Muscle layer of colon (tissue), 2 donors: ENCODE measurements around the gene CROCC2.
A peak's percentile ranks its signal among the peaks of the same experiment; 100 is the strongest.

Experiments used
- H3K27ac ChIP-seq: one replicate; pipeline ENCODE4 v1.7.0; 2013; ENCODE audit warnings: low read depth, mild to moderate bottlenecking, low read length, moderate library complexity
- H3K27me3 ChIP-seq, 2 donors: one replicate each; pipeline ENCODE4 v1.7.0; 2013; ENCODE audit warnings: low read length in 2 of 2, mild to moderate bottlenecking in 2 of 2; ENCODE audit not compliant: insufficient read depth in 2 of 2, control insufficient read depth in 1 of 2
- H3K36me3 ChIP-seq: one replicate; pipeline ENCODE4 v1.7.0; 2013; ENCODE audit warnings: mild to moderate bottlenecking, low read length; ENCODE audit not compliant: insufficient read depth
- H3K4me1 ChIP-seq: one replicate; pipeline ENCODE4 v1.7.0; 2013; ENCODE audit warnings: mild to moderate bottlenecking, low read length; ENCODE audit not compliant: insufficient read depth
- H3K4me3 ChIP-seq, 2 donors: one replicate each; pipeline ENCODE4 v1.7.0; 2013; ENCODE audit warnings: low read length in 2 of 2, low read depth in 1 of 2, mild to moderate bottlenecking in 1 of 2, moderate library complexity in 1 of 2
- H3K9ac ChIP-seq: one replicate; pipeline ENCODE4 v1.7.0; 2013; ENCODE audit warnings: low read length
- H3K9me3 ChIP-seq: one replicate; pipeline ENCODE4 v1.7.0; 2013; ENCODE audit warnings: mild to moderate bottlenecking, low read length
- donor health status: abdominal sarcoma.
- donor health status: Adenocarcinoma of cecum.

The CROCC2 gene

DNA sequence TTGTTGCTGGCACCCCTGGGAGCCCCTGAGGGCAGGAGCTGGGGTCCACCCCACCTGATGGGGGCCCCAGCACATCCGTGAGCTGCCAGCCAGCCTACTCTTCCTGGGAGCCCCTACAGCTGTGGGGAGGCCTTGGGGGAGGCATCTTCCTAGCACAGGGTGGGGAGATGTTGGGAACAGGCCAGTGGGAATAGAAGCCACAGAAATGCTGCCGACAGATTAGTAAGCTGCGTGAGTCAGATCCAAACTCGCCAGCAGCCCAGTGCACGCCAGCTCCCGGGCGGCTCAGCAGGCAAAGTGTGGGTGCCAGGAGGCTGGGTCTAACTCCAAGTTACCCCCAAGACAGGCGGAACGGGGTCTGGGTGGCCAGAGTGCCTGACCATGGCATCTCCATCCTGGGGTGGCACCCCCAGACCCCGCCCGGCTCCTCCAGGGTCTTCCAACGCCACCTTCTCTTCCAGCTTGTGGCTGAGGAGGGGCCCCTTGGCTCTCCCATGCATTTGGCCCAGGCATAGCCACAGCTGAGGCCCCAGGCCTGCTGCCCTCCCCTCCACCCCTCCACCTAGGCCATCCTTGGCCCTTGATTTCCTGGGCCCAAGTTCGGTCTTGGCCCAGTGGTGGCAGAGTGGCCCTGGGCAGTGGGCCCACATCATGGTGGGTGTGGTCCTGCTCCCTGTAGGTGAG, 15.3 kb downstream of the CROCC2 start:
- Histone ChIP-seq H3K4me3 (no peak overlapping the region), H3K27ac (no peak overlapping the region), H3K9ac (no peak overlapping the region), H3K36me3 (no peaks in the 10 kb centered on the region), H3K4me1 (no peaks in the 10 kb centered on the region), H3K9me3 (no peaks in the 10 kb centered on the region), H3K27me3 (peaks cover 0 to 9% of the 10 kb centered on the region in 2 donors)

DNA sequence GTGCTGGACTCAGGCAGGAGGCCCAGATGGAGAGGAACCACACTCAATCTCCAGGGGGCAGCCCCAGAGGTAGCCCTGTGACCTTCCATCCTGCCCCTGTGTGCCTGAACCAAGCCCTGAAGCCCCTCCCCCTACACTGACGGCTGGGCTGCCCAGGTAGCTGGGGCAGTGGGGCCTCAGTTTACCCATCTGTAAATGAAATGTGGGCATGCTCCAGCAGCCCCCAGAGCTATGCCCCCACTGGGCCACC, 15.8 kb downstream of the CROCC2 start:
- Histone ChIP-seq H3K36me3 (no peaks in the 10 kb centered on the region), H3K4me3 (no peak overlapping the region), H3K27ac (no peak overlapping the region), H3K4me1 (no peaks in the 10 kb centered on the region), H3K9me3 (no peaks in the 10 kb centered on the region), H3K27me3 (peaks cover 0 to 4% of the 10 kb centered on the region in 2 donors), H3K9ac (no peak overlapping the region)

DNA sequence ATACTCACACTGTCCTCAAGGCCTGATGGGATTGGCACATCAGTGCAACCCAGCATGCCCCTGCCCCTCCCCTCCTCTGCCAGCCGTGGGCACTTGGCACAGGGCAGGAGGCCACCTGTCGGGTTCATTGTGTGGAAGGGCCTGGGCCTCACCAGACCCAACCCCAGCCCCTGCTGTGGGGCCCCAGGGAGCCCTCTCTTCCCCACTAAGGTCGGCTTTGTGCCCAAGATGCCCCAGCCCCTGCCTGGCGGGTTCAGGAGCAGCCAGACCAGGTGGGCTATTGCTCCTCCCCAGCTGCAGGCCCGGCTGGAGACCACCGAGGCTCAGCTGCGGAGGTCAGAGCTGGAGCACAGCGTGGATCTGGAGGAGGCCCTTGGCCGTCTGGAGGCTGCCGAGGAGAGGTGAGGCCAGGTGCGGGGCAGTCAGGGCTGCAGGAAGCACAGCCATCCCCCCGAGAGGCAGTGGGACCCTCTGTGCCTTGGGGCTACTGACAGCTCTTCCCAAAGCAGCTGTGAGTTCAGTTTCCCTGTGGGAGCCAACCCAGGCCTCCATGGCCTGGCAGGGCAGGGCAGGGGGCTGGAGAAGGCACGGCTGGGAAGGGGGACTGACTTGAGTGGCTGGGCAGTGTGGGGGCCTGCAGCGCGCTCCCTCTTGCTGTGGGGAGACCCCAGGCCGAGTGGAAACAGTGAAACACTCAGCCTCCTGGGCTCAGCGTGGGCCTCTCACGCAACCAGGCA, 16.3 kb downstream of the CROCC2 start:
- H3K4me1 ChIP-seq = no peaks in the 10 kb centered on the region
- H3K9me3 ChIP-seq = no peaks in the 10 kb centered on the region
- no peak overlapping the region for H3K9ac ChIP-seq
- H3K27me3 ChIP-seq = no peaks in the 10 kb centered on the region
- no peaks in the 10 kb centered on the region for H3K36me3 ChIP-seq
- H3K27ac ChIP-seq = no peak overlapping the region
- H3K4me3 ChIP-seq = no peak overlapping the region

DNA sequence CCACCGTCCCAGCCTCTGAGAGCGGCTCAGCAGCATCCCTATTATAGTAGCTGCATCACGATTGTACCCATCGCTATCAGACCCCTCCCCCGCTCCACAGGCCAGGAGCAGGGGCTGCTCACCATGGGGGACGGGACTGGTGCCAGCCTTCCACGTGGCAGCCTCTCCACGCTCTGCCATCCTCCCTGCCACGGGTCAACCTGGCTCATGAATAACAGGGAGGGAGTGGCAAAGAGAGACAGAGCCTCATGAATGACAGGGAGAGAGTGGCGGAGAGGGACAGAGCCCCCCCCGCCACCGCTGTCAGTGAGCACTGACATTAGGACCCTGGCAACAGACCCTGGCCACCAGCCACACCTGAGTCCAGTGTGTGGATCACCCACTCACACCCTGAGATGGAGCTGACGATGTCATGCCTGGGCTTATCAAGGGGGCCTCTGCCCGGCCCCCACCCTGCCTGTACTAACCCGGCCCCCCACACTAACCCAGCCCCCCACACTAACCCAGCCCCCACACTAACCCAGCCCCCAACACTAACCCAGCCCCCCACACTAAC, 16.9 kb downstream of the CROCC2 start:
- Histone ChIP-seq H3K27ac (no peak overlapping the region), H3K36me3 (no peaks in the 10 kb centered on the region), H3K9ac (no peak overlapping the region), H3K27me3 (no peaks in the 10 kb centered on the region), H3K9me3 (no peaks in the 10 kb centered on the region), H3K4me3 (no peak overlapping the region), H3K4me1 (no peaks in the 10 kb centered on the region)

DNA sequence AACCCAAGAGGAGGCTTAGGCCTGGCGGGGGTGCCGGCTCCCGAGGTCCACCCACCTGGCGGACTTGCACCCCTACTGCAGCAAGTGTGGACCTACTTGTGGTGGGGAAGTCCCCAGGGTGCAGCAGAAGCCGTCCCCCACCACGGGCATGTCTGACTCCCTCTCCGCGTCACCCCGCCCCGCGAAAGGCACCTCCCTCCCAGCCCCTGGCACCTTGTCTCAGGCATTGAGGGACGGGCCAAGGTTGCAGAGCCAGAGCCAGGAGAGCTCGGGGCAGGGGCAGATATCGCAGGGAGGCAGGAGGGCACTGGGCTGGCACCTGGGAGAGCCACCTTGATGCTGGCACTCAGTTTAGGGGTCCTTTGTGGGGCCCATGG, 19.0 kb downstream of the CROCC2 start:
- Histone ChIP-seq H3K27me3 (no peaks in the 10 kb centered on the region), H3K4me3 (no peak overlapping the region), H3K4me1 (no peaks in the 10 kb centered on the region), H3K27ac (no peak overlapping the region), H3K9me3 (no peaks in the 10 kb centered on the region), H3K9ac (no peak overlapping the region), H3K36me3 (no peaks in the 10 kb centered on the region)

DNA sequence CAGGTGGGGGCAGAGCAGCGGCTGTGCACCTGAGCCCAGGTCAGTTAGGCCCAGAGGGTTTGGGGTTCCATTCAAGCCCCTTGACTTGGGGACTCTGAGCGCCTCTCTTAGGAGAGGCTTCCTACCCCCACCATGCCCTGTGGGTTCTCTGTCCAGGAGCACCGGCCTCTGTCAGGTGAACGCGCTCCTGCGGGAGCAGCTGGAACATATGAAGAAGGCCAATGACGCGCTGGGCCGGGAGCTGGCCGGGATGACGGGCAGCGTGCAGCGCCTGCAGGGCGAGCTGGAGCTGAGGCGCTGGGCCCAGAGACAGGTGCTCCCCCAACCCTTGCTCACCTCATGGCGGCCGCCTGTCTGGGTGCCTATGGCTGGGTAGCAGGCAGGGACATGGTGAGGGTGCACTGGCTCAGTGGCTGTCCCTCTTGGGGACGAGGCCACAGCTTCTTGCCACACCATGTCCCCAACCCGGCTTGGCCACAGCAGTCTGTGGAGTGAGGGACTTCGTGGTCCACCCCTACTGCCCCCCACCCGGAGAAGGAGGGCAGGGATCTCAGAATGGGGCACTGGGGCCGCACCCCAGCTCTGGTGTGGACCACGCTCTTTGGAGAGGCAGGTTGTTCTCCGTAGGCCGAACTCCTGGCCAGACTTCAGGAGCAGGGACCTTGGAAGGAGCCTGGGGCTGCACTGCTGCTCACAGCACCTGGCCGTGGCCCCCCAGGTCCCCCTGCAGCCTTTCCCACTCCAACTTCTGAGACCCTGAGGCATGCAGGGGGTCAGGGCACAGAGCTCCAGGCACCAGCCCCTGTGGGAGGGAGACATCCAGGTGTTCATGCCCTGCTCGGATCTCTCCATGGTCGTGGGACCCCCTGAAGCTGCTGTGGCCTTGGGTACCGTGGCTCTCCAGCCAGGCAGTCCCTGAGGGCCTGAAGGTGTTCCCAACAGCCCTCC, 19.7 kb downstream of the CROCC2 start:
- Histone ChIP-seq H3K9me3 (no peaks in the 10 kb centered on the region), H3K4me3 (no peak overlapping the region), H3K9ac (no peak overlapping the region), H3K27ac (no peak overlapping the region), H3K27me3 (no peaks in the 10 kb centered on the region), H3K4me1 (no peaks in the 10 kb centered on the region), H3K36me3 (no peaks in the 10 kb centered on the region)

DNA sequence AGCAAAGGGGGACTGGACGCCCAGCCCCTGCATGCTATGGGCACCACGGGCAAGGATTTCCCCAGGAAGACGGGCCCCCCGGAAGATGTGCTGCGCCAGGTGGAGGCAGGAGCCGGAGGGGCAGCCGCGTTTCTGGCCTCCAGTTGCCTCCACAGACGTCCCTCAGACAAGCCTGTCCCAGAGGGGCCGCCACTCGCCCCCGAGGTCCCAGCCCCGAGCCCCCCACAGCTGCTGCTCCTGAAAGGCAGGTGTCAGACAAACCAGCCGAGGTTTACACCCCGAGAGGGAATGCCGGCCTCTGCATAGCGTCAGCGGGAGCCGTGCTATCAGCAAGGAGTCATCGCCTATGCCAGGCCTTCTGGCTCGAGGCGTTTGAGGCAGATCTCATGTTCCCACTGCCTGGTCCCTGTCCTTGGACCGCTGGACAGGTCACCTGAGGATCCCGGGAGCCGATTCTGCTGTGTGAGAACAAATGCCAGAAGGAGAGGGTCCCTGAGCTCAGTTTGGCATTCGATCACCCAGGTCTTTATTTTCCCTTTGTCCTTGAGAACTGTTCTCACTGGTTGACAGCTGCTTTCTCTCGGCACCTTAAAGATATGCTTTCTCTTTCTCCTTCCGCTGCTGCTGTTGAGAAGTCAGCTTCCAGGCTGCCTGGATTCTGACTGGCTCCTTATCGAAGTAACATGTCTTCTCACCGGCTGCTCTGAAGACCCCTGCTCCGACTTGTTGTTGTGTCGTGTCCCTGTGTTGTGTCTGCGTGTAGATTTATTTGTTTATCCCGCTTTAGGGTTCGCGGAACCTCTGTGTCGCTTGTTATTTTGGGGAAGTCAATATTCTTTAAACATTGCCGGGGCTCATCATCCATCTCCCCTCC, 20.6 kb downstream of the CROCC2 start:
- H3K36me3 ChIP-seq = no peaks in the 10 kb centered on the region
- H3K4me3 ChIP-seq = peak overlapping the region in 1 of 2 donors; percentile 38
- no peak overlapping the region for H3K9ac ChIP-seq
- H3K9me3 ChIP-seq = no peaks in the 10 kb centered on the region
- H3K4me1 ChIP-seq = no peaks in the 10 kb centered on the region
- H3K27me3 ChIP-seq = no peaks in the 10 kb centered on the region
- H3K27ac ChIP-seq = no peak overlapping the region

DNA sequence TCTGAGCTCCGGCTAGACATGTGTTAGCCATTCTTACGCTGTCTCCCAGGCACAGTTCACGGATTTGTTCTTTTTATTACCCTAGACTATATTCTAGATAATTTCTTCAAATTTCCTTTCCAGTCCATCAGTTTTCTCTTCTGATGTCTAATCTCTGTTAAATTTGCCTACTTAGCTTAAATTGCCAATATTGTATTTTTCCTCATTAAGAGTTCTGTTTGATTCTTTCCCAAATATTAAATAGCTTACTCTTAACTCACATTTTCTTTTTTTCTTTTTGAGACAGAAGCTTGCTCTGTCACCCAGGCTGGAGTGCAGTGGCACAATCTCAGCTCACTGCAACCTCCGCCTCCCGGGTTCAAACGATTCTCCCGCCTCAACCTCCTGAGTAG, 21.2 kb downstream of the CROCC2 start:
- no peaks in the 10 kb centered on the region for H3K27me3 ChIP-seq
- H3K27ac ChIP-seq = no peak overlapping the region
- no peaks in the 10 kb centered on the region for H3K36me3 ChIP-seq
- H3K4me3 ChIP-seq = peak overlapping the region in 1 of 2 donors; percentile 38
- H3K9ac ChIP-seq = no peak overlapping the region
- H3K9me3 ChIP-seq = no peaks in the 10 kb centered on the region
- no peaks in the 10 kb centered on the region for H3K4me1 ChIP-seq

DNA sequence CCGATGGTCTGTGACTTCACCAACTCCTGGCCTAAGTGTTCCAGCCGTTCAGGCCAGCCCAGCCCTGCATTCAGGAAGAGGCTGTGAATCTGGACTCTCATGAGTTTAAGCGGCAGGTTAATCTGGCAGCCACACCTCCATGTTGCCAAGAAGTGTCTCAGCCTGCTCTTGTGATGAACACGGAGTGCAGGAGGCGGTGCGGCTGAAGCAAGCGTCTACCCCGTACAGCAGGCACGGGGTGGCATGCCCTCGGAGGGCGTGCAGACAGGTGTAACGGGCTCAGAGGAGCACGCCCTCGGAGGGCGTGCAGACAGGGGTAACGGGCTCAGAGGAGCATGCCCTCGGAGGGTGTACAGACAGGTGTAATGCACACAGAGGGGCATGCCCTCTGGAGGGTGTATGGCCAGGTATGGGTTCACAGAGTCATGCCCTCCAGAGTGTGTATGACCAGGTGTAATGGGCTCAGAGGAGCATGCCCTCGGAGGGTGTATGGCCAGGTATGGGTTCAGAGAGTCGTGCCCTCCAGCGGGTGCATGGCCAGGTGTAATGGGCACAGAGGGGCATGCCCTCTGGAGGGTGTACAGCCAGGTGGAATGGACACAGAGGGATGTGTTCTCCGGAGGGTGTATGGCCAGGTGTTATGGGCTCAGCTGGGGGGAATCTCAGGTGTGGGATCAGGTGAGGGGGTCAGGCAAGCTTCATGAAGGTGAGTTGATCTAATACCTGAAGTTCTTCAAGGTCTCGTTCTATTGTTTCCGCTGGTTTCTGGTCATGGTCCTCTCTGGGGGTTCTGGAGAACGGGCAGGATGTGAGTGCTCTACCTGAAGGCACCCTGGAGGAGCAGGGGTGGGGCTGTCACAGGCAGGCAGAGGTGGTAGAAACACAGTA, 22.6 kb downstream of the CROCC2 start:
- H3K9ac ChIP-seq = no peak overlapping the region
- H3K27ac ChIP-seq = no peak overlapping the region

DNA sequence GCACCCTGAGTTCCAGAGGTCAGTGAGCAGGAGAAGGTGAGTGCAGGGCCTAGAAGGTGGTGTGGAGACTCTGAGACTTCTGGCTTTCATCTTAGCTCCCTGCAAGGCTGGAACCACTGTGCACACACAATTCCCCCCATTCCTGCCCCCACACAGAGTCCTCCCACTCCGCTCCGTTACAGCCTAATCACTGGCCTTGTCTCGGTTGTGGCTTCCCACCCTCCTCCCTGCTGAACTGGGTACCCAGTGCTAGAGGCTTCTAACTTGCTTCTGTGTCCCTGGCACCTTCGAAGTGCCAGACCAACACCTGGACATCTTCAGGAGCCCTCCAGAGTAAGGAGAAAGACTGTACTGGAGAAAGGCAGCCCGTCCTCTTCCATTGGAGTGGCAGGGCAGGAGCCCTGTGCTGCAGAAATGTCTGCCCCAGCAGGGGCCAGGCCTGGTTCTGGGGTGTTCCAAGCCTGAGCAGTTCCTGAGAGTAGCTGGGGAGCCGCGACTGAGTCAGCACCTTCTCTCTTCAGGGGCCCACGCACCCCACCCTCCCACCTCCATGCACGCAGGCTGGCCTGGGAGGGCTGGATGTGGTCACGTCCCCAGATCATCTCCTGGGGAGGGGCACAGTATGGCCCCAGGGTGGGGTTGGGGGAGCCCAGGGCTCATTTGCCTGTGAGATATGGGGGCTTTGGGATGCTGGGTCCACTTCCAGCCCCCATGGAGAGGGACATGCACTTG, 23.4 kb downstream of the CROCC2 start:
- no peaks in the 10 kb centered on the region for H3K9me3 ChIP-seq
- no peaks in the 10 kb centered on the region for H3K36me3 ChIP-seq
- no peaks in the 10 kb centered on the region for H3K4me1 ChIP-seq
- H3K9ac ChIP-seq = no peak overlapping the region
- no peak overlapping the region for H3K4me3 ChIP-seq
- no peak overlapping the region for H3K27ac ChIP-seq
- H3K27me3 ChIP-seq = no peaks in the 10 kb centered on the region

More for the DNA sequence above, 22.6 kb downstream of the CROCC2 start:
- Histone ChIP-seq H3K36me3 (no peaks in the 10 kb centered on the region), H3K9me3 (no peaks in the 10 kb centered on the region), H3K27me3 (no peaks in the 10 kb centered on the region), H3K4me1 (no peaks in the 10 kb centered on the region), H3K4me3 (no peak overlapping the region)
